GOT3 (cell line): ENCODE data around the gene CRIP2.

ENCODE experiments used
- DNase-seq: peaks from one replicate; lab custom pipeline; 2025; ENCODE audit warnings: mixed read lengths; lab: John Stamatoyannopoulos, UW

Gene CRIP2

DNA sequence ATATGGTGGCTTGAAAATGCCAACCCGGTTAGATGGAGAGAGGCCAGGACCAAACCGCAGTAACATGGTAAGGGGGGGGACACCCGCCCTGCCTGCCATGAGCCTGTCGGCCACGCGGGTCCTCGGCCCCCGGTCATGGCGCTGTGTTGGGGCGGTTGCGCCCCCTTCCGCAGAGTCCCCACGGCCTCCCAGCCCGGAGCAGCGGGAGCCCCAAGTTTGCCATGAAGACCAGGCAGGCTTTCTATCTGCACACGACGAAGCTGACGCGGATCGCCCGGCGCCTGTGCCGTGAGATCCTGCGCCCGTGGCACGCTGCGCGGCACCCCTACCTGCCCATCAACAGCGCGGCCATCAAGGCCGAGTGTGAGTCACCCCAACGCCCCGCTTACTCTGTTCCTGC is 10.1 kb upstream of the CRIP2 start:
- no peak for DNase-seq

DNA sequence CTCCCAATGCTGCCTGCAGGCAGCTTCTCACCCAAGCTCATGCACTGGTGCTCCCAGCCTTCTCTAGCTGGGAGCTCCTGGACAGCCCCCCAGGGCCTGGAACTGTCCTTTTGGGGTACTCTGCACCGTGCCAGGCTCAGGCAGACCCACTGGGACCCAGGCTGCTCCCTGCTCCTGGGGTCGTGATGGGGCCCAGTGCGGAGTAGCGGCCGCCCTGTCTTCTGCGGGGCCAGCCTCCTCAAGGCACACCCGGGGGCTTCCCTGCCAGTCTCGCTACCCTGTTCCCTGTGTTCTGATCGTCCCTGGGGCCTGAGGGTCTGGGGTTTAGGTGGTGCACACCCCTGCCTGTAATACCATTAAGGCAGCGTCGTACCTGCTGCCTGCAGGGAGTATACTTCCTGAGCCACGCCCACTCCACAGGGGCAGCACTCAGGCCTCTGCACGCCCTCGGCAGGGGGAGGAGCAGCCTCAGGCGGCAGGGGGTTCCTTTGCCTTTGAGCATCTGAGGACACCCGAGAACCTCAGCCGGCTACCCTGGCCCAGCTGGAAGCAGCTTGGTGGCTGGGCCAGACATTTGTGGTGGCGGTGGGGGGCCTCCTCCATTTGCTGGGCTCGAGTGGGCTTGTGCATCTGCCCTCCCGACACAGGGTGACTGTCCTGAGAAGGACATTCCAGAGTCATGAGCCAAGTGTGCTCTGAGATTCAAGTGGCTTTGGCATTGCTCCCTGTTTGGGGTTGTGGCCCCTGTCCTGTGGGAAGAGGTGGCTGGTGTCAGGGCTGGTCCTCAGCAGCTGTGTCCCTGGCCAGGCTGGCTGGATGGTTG is 9.2 kb upstream of the CRIP2 start:
- no peak for DNase-seq

DNA sequence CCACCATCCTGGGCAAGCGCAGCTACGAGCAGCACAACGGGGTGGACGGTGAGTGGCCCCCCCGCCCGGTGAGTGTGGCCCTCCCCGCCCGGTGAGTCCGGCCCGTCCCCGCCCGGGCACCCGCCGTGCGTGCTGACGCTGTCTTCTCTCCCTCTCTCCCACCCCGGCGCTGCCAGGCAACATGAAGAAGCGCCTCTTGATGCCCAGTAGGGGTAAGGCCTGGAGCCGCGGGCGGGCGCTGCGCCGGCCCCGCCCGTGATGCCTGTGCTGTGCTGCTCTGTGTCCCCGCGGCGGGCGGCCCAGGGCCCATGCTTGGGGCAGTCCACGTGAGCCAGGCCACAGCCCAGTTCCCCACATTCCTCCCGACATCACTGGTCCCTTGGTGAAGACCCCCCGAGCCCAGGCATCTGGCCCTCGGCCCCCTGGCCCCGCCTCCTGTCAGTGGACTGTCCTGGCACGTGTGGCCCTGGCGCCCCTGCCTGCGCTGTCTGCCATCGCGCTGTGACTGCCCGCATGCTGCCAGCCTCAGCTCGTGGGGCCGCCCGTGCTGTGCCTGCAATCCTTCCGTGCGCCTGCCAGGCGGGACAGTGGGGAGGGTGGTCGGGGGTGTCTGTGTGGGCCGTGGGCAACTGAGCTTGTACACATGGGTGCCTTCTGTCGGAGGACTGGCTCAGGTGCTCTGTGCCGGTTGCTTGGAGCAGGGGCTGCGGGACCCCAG is 7.9 kb upstream of the CRIP2 start:
- no peak for DNase-seq

DNA sequence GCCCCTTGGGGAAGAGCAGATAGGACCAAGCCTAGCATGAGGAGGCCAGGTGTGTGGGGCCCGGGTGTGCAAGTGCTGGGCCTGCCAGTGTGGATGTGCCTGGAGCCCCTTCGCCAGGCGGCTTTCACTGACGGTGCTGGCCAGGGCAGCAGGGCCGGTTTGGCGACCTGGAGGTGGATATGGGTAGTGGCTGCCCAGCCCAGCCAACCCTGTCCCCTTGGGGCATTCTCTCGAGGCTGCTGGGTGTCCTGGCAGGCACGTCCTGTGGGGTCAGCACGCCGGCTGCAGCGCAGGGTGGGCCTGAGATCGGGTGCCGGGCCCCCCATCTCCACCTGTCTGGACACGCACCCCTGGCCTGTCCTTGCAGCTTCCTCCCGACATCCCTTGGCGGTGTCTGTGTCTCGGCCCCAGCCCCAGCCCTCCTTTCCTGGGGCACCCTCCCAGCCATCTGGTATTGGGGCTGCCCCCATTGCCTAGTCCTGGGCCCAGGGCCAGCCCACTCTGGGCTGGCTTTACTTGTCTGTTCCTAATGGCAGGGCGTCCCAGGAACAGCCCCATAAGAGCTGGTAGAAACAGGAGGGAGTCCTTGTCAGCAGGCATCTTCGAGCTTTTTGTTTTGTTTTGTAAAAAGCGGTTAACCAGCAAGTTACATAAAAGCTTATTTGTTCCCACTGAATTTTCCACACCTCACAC is 7.2 kb upstream of the CRIP2 start:
- DNase-seq, result no peak

DNA sequence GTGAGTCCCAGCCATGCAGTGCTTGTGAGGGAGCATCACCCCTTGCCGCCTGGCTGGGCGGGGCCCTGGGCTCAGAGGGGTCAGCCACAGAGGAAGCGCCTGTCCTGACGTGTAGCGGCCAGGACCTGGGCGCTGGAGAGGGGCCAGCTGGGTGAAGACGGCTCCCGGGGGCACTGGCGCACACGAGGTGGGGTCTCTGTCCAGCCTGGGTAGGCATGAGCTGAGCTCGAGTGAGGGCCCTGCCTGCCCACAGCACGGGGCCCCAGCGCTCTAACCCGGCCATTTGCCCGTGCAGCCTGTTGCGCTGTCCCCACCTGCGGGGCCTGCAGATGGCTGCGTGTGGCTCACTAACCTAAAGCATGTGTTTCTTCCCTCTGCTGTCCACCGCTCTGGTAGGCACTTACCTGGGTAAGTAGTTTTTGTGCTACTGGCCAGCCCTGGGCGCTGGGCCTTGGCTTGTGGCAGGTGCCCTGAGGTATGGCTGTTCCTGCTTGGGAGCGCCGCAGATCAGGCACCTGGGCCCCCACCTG is 6.6 kb upstream of the CRIP2 start:
- DNase-seq, result no peak

DNA sequence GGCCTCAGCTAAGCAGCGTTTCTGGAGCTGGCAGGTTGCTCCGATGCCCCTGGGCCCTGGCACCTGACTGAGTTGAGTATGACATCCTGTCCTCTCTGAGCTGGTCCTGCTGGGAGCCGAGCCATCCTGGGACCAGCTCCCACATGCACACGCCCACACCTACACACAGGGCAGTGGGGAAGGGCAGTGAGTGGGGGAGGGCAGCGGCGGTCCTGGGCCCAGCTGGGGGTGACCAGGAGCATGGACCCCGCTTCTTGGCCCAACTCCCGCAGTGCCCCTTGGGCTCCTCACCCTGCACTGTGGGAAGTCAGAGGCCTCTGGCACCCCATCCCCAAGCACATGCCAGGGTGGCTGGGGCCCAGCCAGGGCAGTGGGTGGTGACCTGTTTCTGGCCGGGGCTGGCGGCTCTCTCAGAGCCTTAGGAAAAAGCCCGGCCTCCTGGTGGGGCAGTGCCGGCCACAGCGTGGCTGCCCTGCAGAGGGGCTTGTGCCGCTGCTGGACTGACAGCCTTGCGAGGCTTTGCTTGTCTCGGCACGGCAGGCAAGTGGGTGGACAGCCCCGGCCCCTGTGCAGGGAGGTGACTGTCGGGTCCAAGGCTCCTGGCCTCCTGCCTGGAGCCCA is 5.9 kb upstream of the CRIP2 start:
- DNase-seq, result no peak

DNA sequence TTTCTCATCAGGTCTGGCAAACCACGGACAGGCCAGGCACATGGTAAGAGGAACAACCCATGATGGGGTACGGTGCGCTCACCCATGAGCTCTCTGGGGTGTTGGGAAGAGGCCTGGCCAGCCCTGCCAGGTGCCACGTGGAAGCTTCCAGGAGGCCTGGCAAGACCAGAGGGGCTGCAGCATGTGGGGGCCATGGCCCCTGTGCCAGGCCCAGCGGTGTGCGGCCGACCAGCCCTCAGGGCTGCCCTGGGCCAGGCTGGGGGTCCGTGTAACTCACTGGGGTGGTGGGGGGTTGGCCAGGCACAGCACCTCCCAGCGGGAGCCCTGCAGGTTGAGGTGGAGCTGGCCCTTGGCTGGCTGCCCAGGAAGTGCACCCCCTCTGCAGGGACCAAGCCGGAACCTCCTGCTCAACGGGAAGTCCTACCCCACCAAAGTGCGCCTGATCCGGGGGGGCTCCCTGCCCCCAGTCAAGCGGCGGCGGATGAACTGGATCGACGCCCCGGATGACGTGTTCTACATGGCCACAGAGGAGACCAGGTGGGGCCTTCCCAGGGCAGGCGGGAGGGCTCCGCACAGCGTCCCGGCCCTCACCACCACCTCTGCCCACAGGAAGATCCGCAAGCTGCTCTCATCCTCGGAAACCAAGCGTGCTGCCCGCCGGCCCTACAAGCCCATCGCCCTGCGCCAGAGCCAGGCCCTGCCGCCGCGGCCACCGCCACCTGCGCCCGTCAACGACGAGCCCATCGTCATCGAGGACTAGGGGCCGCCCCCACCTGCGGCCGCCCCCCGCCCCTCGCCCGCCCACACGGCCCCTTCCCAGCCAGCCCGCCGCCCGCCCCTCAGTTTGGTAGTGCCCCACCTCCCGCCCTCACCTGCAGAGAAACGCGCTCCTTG is 4.9 kb upstream of the CRIP2 start:
- no peak for DNase-seq

DNA sequence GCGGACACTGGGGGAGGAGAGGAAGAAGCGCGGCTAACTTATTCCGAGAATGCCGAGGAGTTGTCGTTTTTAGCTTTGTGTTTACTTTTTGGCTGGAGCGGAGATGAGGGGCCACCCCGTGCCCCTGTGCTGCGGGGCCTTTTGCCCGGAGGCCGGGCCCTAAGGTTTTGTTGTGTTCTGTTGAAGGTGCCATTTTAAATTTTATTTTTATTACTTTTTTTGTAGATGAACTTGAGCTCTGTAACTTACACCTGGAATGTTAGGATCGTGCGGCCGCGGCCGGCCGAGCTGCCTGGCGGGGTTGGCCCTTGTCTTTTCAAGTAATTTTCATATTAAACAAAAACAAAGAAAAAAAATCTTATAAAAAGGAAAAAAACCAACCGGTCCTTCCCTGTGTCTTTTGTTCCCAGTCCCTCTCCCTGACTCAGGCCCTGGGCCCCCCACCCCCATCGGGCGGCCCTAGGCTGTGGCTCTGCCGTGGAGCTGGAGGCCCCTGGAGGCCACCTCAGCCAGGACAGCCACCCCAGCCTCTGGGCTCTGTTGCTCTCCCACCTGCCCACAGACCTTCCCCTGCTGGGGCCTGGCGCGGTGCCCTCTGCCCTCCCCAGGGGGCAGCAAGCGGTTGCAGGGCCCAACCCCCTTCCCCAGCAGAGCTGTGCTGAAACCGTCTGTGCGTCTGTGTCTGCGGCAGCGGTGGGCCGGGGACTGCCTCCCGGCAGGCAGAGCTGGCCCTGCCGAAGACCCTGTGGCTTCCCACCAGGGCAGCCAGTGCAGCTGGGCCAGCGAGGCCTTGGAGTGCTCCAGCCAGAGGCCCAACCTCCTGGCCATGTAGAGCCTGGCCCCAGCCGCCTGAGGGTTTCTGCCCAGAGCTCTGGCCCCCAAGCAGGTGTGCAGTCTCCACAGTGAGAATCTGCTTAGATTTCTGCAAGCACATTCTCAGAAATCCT is 4.0 kb upstream of the CRIP2 start:
- DNase-seq, result no peak

DNA sequence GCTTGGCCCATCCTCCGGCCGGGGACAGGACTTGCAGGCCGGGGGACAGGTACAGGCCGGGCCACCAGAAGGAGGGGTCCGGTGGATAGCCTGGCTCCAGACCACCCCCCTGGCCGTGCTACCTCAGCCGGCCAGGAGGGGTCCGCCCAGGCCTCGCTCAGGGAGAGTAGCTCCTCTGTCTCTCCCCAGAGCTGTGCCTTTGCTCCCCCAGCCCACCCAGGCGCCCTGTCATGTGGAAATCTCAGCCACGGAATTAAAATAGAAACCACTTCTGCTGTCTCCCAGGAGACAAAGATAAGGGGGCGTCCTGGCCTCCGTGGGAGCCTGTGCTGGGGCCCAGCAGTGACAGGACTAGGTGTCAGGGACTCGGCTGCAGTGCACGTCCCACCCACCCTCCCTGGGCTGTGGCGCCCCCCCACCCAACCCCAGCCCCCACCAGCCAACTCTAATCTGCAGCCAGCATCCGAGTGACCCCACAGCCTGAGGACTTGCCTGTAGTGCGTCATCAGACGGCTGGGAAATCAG is 3.3 kb upstream of the CRIP2 start:
- DNase-seq, result no peak

DNA sequence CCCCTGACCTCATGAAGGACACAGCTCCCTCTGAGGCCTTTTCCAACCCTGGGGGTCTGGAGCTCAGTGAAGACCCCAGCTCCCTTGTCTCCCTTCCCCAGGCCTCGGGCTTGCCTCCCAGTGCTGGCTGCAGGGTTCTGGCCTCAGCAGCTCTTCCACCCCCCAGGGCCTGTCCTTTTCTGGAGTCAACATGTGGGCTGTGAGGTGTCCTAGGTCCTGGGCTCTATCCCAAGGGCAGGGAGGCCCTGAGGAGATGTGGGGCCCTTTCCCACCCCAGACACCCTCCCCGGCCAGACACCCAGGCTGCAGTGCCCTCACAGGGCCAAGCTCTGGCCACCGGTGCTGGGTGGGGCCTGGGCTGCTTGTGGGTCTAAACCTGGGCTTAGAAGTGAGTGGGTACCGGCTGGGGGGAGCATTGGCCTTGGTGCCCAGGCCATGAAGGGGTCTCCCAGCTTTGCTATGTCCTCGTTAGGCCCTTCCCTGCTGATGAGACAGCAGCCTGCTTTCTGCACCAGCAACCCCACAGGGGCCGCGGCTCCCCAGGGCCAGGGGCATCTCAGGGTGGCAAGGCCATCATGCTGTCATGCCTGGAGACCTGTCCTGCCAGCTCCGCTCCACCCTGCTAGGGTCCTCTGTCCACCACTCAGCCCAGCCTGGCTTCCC is 2.7 kb upstream of the CRIP2 start:
- no peak for DNase-seq

DNA sequence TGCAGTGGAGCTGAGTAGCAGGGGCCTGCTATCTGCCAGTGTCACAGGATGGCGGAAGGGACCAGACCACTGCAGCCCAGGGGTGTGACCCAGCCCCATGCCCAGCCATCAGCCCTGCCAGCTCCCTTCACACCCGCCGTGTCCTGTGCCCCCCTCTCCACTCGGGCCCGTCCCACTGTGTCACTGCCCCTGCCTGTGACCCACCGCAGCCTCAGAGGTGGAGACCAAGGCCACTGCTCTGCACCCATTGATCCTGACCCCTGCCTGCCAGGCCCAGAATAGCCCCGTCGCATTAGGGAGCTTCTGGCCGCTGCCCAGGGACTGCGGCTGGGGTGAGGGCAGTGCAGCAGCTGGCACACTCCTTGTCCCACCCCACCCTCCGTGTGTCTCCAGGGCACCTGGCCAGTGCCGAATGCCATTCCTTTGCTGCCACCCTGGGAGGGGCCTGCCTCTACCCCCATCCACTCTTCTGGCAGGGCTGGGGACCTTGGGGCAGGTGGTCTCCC is 2.1 kb upstream of the CRIP2 start:
- DNase-seq, result no peak

DNA sequence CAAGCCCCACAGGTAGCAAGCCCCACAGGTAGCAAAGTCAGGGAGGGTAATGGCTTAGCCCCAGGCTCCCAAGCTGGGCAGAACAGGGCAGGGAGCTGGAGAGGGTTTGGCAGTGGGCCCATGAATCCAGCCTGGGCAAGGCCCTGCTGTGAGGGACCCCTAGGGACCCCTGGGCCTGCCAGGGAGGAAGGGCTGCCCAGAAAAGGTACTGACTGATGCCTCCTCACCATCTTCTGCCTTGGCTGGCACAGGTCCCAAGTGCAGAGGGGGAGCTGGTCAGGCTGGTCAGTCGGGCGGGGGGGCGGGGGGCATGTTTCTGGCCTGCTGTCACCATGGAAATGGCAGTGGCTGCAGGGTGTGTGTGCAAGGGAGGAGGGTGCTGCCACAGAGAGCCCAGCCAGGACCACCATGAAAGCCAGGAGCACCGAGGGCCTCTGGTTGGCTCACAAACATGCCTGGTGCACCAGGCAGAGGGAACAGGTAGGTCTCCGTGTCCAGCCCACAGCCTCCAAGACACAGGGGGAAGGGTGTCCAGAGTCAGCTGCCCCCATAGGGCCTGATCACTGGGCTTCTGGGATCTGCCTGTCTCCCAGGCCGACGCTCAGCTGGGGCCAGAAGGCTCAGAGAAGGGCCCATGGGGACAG is 1.5 kb upstream of the CRIP2 start:
- DNase-seq, result no peak

DNA sequence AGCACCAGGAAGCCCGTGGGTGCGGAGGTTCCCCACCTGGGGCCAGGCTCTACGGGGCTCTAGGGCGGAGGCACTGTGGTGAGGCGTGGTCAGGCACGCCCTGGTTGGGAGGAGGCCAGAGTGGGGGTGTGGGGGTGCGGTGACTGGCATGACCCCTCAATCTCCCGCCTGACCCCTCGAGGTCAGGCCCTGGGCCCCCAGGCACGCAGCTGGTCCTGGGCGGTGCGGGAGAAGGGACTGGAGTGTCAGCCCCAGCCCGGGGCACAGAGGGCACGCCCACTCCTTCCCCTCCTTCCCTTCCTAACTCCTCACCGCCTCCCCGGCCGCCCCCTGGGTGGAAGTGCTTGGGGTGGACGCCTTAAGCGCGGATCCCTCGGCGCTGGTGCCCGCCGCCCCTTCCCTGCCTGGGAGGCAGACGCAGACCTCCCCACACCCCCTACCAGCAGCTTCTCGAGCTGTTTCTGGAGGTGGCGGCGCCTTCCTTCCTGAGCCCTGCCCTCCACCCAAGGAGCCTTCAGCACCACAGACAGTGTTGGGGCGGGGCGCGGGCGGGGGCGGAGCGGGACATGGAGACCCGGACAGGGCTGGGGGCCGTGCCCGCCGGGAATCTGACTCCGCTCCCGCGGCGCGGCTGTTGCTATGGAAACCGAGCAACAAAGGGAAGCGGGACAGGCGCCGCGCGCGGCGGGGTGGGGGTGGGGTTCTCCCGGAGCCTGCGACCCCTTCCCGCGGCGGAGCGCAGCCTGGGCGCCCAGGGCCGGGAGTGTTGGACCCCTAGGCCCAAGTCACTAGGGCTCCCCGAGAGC is 741 bp upstream of the CRIP2 start:
- DNase-seq, result no peak

DNA sequence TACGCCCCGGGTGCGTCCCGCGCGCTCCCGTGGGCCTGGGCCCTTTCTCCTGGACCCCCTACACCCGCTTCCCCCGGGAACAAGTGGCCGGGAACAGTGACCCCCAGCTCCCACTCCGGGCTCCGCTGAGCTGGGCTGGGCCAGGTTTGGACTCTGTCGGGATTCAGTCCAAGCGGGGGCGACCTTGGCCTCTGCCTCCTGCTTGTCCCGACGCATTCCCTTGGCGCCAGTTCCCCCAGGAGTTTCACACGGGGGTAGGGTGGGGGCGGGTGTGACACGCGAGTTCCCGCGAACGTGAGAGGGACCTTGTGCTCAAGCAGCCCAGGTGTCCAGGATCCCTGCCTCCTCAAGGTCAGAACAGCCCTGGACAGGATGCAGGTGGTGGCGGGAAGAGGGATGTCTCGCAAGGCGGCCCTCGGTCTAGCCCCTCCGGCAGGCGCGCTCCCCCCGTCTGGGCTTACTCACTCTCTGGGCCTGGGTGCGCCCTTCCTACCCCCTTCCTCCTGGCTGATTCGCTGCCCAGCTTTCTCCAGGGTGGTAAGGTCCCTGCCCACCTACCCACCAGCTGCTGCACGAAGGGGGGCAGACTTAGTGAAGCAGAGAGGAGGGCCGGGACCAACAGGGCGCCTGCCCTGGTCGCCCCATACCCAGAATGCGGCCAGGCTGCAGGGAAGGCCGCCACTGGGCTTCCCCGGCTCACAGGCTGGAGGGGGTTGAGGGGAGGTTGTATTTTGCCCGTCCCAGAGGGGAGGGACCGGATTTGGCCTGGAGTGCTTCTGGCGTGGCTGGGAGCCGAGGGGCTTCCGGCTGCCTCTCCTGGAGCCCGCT is 862 bp downstream of the CRIP2 start:
- DNase-seq, result no peak

DNA sequence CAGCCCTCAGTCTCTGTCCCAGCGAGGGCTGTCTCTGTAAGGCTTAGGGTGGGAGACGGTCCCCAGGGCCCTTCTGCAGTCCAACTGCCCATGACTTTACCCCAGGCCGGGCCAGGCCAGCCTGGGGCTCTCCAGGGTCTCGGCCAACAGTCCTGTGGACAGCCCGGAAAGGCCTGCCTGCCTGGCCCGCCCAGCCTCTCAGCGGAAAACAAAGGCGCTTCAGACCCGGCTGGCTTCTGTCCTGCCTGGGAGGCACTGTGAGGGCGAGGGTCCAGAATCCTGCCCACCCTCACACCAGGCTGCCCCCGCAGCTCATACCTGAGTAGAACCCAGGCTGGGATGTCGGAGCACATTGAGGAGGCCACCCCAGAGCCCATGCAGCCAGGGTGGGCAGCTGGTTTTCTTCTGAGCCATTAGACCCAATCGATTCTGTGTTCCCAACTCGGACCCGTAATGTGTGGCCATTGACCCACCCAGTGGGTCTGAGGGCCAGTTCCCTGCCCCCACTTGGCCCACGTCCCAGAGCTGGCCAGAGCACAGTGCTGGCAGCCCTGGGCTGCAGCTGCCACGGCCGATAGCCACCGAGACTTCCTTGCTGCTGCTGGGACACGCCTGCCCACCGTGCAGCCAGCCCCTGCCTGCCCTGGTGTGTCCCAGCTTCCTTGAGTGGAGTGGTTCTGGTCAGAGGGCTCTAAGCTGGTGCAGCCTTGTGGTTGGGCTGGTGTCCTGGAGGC is 1.6 kb downstream of the CRIP2 start:
- no peak for DNase-seq
